Suppressor macrophage treated with lipopolysaccharide for 1 hour (primary cell): ENCODE data around the gene PPM1H.

Source experiments
- DNase-seq, 3 donors: peaks; one replicate each; pipeline ENCODE4 v3.0.0-alpha.2; 2020 to 2022

Gene PPM1H

DNA sequence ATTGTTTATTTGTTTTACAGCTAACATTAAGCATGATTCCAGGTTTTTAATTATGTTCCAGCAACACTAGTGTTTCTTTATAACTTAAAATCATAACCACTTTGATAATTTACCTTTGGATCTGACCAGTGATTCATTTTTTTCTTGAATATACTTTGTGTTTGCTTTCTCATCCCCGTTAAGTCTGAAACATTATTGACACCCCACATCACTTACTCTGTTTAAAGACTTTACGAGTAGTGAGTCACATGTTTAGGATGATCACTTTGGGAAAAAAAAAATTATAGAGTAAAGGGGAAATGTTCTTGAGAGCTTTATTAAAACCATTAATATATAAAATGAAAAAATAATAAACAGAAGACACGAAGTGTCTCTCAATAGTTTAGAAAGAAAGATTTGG is 336.1 kb downstream of the PPM1H start:
- DNase-seq = no peak

DNA sequence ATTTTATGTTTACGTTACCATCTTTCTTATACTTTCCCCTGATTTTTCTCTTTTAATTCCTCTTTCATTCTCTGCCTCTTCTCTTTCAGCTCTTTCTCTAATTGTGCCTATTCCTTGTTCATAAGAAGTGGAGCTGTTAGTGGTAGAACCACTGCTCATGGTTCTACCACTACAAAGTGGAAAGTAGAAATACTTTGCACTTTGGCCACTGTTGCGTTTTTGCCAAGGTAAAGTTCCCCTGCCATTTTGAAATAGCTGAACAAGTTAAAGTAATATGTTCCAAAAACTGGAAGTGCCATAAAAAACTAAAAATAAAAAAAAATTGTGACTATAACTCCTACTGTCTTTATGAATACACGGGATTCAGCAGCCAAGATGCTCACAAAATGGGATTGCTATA is 337.7 kb downstream of the PPM1H start:
- DNase-seq = no peak
